Natural killer cell (primary cell): ENCODE measurements around the gene SELENOH. TPM values are rescaled to one million over a fixed set of nuclear protein-coding genes. Genes with fewer than 3 reads are reported as not detected.

Source experiments
- ATAC-seq, 3 donors: fragments of 150-1000 bp in 2 of 3; fragments of 200-7000 bp in 1 of 3; cut with Tn5 transposase; 1 replicate in 1 of 3; 2 replicates in 2 of 3; pipeline ENCODE4 v1.10.0; 2021; ENCODE audit warnings: mild to moderate bottlenecking in 2 of 3, moderate library complexity in 2 of 3
- DNase-seq, 2 donors: peaks; one replicate each; pipeline versions ENCODE4 v3.0.0 to v3.0.0-alpha.2; 2013 to 2021; ENCODE audit warnings: mixed read lengths in 1 of 2
- H3K27ac ChIP-seq: one replicate; pipeline ENCODE4 v1.5.1; 2013; ENCODE audit warnings: mild to moderate bottlenecking, low read length
- H3K27me3 ChIP-seq: one replicate; pipeline ENCODE4 v1.6.1; 2013; ENCODE audit warnings: low read length; ENCODE audit not compliant: control insufficient read depth, insufficient read depth
- H3K36me3 ChIP-seq: one replicate; pipeline ENCODE4 v1.6.1; 2013; ENCODE audit warnings: low read length; ENCODE audit not compliant: control insufficient read depth, insufficient read depth
- H3K4me1 ChIP-seq: one replicate; pipeline ENCODE4 v1.6.1; 2013; ENCODE audit warnings: low read length; ENCODE audit not compliant: control insufficient read depth, insufficient read depth
- H3K4me3 ChIP-seq: one replicate; pipeline ENCODE4 v1.5.1; 2013; ENCODE audit warnings: low read length
- H3K9me3 ChIP-seq: one replicate; pipeline ENCODE4 v1.6.1; 2013; ENCODE audit warnings: low read length; ENCODE audit not compliant: control insufficient read depth, insufficient read depth
- H3K27ac Mint-ChIP-seq, 2 donors: one replicate each; pipeline ENCODE4 v1.8.0; 2022; ENCODE audit warnings: mild to moderate bottlenecking in 2 of 2, mixed read lengths in 2 of 2, moderate library complexity in 1 of 2
- H3K27me3 Mint-ChIP-seq, 2 donors: one replicate each; pipeline ENCODE4 v1.8.0; 2022; ENCODE audit warnings: low read depth in 2 of 2, mixed read lengths in 2 of 2
- H3K36me3 Mint-ChIP-seq: one replicate; pipeline ENCODE4 v1.8.0; 2022; ENCODE audit warnings: mixed read lengths
- H3K4me1 Mint-ChIP-seq, 2 donors: one replicate each; pipeline ENCODE4 v1.8.0; 2022; ENCODE audit warnings: mixed read lengths in 2 of 2
- H3K4me3 Mint-ChIP-seq: one replicate; pipeline ENCODE4 v1.8.0; 2022; ENCODE audit warnings: mild to moderate bottlenecking, moderate library complexity, mixed read lengths
- H3K9me3 Mint-ChIP-seq, 2 donors: one replicate each; pipeline ENCODE4 v1.8.0; 2022; ENCODE audit warnings: mixed read lengths in 2 of 2
- CTCF ChIP-seq: fragments of 200-600 bp; IDR thresholded peaks from one replicate; pipeline ENCODE4 v1.8.0; 2022; ENCODE audit warnings: antibody characterized with exemption
- WGBS: methylation state at CpG from one replicate; pipeline ENCODE4 v1.1.7; 2013; ENCODE audit warnings: missing lambda C conversion rate; ENCODE audit not compliant: insufficient coverage; 5-methylcytosine and 5-hydroxymethylcytosine counted together
- intact Hi-C: fragments of 100-400 bp; cut with micrococcal nuclease; formaldehyde crosslinking; loops from one replicate; pipeline ENCODE4 v1.14.2; 2022
- total RNA-seq, 4 donors: library from RNA; stranded (reverse); fragments of 120-200 nt in 1 of 4; gene quantifications; one replicate each; pipeline versions ENCODE4 v1.2.3 to v1.2.4, GENCODE V29; 2013 to 2022

Gene SELENOH
- total RNA-seq, 3 donors from 2014 or later (not counting 1 experiment from before 2014, with no cell fraction given) = 55.3 to 83.3 (median 61.0) TPM

- ATAC-seq = no peak
- H3K4me1 ChIP-seq = peaks cover 9% of the 10 kb centered on the region
- H3K4me3 ChIP-seq = no peak overlapping the region
- Mint-ChIP-seq H3K27ac (no peak overlapping the region), H3K27me3 (no peaks in the 10 kb centered on the region), H3K4me1 (peaks cover 5 to 9% of the 10 kb centered on the region in 2 donors), H3K36me3 (no peaks in the 10 kb centered on the region), H3K9me3 (no peaks in the 10 kb centered on the region), H3K4me3 (no peak overlapping the region)
- no peaks in the 10 kb centered on the region for H3K9me3 ChIP-seq
- no peak overlapping the region for H3K27ac ChIP-seq
- no peaks in the 10 kb centered on the region for H3K36me3 ChIP-seq
- DNase-seq = no peak
- no peaks in the 10 kb centered on the region for H3K27me3 ChIP-seq
- no peak for TF ChIP-seq CTCF
- intact Hi-C loops = no loop called here
- WGBS = 93% methylated on average over 3 of the region's 4 CpGs
Observed at GRCh38 chr11:57786436-57786835, 45.1 kb downstream of the SELENOH start.

- intact Hi-C loops = no loop called here
- Histone ChIP-seq H3K27ac (no peak overlapping the region), H3K4me1 (peaks cover 15% of the 10 kb centered on the region), H3K9me3 (no peaks in the 10 kb centered on the region), H3K4me3 (no peak overlapping the region), H3K27me3 (no peaks in the 10 kb centered on the region), H3K36me3 (no peaks in the 10 kb centered on the region)
- Mint-ChIP-seq H3K4me3 (no peak overlapping the region), H3K9me3 (no peaks in the 10 kb centered on the region), H3K4me1 (peaks cover 11 to 15% of the 10 kb centered on the region in 2 donors), H3K36me3 (no peaks in the 10 kb centered on the region), H3K27ac (no peak overlapping the region), H3K27me3 (no peaks in the 10 kb centered on the region)
- no peak for DNase-seq
- 98% methylated on average over 3 of the region's 4 CpGs for WGBS
- no peak for TF ChIP-seq CTCF
- no peak for ATAC-seq
Observed at GRCh38 chr11:57787006-57787604, 45.8 kb downstream of the SELENOH start.

- Mint-ChIP-seq H3K27me3 (no peaks in the 10 kb centered on the region), H3K4me3 (no peak overlapping the region), H3K9me3 (no peaks in the 10 kb centered on the region), H3K4me1 (peaks cover 20 to 25% of the 10 kb centered on the region in 2 donors), H3K27ac (no peak overlapping the region), H3K36me3 (no peaks in the 10 kb centered on the region)
- no peaks in the 10 kb centered on the region for H3K36me3 ChIP-seq
- ATAC-seq (no peak), DNase-seq (no peak)
- H3K27ac ChIP-seq = no peak overlapping the region
- 80% methylated on average over 6 of the region's 6 CpGs for WGBS
- H3K4me3 ChIP-seq = no peak overlapping the region
- TF ChIP-seq CTCF = no peak
- peaks cover 25% of the 10 kb centered on the region for H3K4me1 ChIP-seq
- intact Hi-C loops = no loop called here
- no peaks in the 10 kb centered on the region for H3K27me3 ChIP-seq
- no peaks in the 10 kb centered on the region for H3K9me3 ChIP-seq
Observed at GRCh38 chr11:57787920-57788702, 46.8 kb downstream of the SELENOH start.
